DMS153 treated with DMSO at 0.1 percent for 48 hours (cell line): ENCODE data around the gene MAD1L1.
"Not testable (repeated sequence)": the region's sequence is repeated elsewhere in the genome, so short reads cannot be mapped to it uniquely, and the experiment has no call there.

Source experiments
- DNase-seq: peaks from one replicate; lab custom pipeline; 2025; ENCODE audit not compliant: unreplicated experiment; lab: John Stamatoyannopoulos, UW

MAD1L1 gene

DNA sequence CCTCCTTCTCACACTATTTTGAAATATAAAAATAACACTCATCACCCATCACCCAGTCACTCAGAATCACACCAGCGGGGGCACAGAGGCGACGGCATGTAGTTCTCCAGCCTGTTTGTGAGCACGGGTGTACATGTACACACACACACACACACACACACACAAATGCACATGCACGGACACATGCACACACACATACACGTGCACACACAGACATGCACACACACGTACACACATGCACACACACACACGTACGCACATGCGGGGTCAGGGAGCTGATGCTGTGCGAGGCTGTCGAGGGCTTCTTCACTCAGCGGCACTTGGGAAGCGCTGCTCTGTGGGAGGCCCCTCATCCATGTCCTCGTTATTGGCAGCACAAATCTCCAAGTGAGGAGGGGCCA is 383.8 kb downstream of the MAD1L1 start:
- no peak for DNase-seq

DNA sequence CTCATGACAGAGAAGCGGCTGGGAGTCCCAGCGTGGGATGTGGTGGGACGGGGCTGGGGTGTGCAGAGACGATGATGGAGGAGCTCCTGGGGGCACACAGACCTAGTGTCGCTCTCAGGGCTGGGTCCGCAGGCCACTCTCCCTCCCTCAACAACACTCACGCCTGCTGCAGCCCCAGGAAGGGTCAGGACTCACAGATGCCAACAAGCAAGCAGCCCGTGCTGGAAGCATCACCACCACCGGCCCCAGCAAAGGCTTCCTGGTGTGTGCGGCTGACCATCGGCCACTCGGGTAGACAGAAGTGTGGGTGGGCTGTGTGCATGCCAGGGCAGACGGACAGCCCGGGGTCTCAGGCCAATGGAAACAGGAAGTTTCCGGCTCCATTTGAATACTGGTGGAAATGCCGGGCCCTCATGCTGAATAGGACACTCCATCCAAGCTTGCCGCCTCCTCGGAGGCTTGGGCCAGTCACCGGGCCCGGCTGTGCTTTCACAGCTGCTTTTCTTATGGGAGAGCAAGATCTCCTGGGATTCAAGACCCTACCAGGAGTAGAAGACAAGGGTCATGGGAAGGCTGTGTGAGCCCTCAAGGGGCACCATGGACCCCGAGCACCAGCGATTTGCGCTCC is 384.6 kb downstream of the MAD1L1 start:
- no peak for DNase-seq

DNA sequence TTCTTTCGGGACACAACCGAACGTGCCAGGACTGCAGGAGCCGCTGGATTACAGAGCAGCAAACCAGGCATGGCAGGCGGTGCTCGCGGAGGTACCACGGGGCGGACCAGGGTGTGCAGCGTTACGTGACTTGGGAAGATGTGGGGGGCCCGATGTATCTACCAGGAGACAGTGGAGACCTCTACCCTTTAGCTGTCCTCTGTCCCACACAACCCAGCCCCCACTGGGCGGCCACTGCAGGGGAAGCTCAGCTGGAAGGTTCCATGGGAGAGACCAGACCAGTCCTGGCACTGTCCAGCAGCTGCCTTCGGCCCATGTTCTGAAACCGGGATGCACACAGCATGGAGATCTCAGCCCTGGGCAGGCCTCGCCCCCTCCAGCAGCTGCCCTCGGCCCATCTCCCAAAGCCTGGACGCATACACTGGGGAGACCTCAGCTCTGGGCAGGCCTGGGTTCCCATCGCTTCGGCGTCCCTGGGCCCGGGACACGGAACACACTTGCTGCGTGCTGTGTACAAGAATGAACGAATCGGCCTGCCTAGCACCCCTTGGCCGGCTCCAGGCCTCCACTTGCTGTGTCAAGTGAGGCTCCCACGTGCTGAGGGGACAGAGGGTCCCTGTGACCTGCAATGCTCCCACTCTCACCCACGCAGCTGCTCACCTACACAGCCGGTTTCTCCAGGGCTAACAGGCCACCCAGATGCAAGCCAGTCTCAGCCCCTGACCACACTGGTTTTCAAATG is 385.3 kb downstream of the MAD1L1 start:
- no peak for DNase-seq

DNA sequence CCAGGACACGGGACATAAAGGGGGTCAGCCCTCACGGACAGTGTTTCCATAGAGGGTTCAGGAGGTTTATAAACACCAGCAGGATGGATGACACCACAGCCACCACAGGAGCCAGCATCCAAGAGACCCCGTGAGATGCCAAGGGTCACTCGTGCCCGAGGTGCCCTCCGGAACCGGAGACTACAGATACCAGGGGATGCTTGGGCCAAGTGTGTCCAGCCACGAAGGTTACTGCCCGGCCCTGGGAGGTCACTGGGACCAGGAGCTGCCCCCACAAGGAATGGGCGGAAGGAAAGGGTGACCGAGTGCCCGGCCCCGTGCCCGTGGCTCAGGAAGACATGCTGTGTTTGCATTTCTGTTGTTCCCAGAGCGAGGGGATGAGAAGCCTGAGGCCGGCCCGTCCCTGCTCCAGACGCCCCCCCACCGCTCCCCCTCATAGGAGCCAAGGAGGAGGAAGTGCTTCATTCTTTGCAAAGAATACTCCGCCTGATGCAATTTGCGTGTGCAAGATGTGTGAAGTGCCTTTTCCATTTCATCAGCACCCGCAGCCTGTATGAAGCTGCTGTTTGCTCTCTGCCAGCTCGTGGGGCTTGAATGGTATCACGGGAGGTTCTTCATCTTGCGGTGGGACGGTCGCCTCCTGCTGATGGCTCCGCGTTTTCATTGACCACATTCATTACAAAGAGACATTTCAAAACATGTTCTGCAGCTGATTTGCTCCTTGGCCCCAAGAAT is 386.2 kb downstream of the MAD1L1 start:
- no peak for DNase-seq

DNA sequence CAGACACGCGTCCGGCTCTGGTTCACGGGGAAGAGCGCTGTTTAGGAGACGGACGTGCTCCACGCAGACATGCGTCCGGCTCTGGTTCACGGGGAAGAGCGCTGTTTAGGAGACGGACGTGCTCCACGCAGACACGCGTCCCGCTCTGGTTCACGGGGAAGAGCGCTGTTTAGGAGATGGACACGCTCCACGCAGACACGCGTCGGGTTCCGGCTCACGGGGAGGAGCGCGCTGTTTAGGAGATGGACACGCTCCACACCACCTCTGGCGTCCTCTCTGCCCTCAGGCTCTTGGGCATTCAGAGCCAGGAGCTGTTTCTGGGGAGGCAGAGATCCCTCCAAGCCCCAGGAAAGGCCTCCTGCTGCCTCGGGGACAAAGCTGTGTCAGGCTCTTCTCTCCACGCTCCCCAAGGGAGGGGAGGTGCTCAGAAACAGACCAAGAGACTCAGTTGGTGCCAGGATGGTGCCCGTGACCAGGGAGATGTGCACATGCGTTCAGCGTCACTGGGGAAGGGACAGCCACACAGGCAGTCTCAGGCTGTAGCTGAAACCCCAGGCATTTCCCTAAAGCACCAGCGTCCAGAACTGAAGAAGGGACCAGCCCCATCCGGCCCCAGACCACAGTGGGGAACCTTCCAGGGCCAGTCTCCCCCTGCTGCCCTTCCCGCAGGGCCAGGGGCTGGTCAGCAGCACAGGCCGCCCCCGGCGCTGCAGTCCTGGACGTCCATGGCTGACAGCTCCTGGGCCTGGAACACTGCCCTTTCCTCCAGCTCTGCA is 387.0 kb downstream of the MAD1L1 start:
- no peak for DNase-seq

DNA sequence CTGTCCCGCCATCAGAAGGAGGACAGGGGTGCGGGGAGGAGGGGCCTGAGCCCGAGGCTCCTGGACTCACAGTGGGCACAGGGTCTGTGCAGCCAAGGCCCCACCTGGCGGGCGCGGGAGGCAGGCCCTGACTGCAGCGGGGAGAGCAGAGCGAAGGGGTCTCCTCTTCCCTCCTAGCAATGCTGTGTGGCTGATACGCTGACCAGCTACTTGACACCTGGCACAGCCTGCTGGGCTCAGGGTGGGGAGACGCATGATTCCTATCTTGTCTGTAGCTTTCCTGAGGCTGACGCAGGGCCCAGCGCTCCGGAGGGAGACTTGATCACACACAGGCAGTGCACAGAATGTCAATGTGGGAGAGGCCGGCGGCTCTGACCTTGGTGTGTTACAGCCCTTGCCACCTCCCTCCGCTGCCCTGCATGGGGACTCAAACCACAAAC is 387.8 kb downstream of the MAD1L1 start:
- no peak for DNase-seq

DNA sequence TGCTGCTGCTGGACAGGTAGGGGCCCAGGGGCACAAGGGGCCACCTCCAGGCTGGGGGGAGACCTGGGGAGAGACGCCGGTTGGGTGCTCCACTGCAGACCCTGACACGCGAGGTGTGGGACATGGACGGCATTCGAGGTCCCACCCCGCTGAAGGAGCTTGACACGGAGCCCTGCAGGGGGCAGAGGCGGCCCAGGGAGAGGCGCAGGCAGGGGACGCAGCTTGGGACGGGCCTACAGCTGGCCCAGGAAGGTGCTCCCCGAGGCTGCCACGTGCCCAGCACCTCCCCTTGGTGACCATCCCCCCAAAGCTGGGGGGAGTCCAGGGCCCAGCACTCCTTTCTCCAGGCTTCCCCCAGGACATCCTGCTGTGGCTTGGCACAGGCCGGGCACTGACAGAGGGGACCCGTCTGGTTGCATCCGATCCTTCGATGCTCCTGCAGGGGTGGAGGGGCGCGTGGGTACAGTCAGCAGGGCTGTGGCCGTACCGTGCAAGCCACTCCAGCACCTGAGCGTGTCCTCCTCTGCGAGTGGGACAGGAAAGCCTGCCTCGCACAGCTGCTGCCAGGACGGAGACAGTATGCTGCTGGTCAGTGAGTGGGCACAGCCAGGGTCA is 388.3 kb downstream of the MAD1L1 start:
- no peak for DNase-seq

DNA sequence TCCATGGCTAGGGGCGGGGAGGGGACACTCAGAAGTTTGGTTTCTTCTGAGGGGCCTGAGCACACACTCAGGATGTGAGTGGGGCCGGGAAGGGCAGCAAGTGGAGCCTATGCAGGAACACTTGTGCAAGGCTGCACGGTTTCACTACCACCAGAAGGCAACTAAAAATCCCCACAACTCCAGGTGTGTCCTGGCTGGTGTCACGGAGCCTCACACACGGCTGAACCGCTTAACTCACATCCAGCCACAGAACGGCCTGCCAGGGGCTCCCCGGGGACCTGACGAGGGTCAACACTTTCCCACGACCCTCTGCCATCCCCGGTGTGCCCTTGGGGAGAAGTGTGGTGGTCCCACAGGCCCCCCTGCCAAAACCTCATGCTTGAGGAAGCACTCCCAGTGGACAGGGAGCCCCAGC is 388.8 kb downstream of the MAD1L1 start:
- DNase-seq = no peak

DNA sequence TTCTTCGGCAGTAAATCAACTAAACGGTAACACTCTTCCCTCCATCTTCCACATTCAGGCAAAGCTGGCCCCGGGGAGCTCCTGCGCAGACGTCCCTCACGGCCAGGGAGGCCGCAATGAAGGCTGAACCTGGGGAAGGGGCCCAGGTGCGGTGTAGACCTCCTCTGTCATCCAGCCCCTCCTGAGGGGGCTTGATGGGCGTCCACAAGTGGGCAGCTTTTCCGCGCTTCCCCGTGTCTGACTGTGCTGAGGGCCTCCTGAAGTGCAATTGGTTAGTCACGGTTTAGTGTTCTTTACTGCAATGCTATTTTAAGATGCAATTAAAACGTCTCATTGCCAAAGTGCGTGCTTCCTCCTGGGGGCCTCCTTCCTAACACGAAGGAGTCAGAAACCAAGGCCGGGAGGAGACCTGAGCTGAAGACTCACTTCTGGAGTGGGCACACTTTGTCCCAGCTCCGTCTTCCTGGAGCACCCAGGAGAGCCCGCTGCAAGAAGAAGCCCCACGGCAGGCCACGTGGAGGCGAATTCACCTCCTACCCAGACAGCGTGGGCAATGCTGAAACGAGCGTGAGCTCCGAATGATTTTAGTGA is 389.4 kb downstream of the MAD1L1 start:
- DNase-seq = no peak

DNA sequence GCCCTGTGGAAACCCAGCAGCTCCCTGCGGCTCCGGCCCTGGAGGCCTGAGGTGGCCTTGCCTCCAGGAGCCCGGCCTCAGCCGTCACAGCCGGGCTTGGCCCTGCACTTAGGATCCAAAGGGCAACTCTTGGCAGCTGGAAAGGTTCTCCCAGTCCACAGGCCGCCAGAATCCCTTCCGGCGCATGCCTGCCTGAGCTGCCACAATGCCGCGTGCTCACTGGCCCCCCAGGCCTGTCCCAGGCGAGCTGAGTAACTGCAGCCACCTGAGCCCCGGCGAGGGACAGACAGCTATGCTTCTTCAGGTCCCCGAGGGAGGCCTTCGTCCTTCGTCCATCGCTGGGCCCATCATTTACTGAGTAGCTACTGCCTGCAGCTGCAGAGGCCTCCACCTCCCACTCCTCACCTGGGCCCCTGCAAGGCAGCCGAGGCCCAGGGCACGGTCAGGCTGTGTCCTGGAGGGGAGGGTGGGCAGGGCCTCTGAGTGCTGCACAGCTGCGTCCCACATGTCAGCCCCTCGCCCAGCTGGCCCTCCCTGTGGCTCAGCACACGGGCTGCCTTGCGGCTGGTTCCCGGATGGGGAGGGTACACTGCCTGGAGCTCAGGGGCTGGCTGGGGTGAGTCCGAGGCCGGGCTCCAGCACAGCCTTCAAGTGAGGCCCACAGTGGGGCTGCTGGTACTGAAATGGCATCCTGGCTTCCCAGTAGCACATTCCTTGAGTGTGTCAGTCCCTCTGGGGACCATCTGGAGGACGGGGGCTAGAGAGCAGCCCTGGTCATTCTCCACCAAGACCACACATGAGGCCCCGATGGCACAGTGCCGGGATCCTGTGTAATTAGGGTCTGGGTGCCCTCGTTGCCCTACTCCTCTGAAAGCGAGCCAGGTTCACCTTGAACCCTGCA is 390.2 kb downstream of the MAD1L1 start:
- DNase-seq = no peak

DNA sequence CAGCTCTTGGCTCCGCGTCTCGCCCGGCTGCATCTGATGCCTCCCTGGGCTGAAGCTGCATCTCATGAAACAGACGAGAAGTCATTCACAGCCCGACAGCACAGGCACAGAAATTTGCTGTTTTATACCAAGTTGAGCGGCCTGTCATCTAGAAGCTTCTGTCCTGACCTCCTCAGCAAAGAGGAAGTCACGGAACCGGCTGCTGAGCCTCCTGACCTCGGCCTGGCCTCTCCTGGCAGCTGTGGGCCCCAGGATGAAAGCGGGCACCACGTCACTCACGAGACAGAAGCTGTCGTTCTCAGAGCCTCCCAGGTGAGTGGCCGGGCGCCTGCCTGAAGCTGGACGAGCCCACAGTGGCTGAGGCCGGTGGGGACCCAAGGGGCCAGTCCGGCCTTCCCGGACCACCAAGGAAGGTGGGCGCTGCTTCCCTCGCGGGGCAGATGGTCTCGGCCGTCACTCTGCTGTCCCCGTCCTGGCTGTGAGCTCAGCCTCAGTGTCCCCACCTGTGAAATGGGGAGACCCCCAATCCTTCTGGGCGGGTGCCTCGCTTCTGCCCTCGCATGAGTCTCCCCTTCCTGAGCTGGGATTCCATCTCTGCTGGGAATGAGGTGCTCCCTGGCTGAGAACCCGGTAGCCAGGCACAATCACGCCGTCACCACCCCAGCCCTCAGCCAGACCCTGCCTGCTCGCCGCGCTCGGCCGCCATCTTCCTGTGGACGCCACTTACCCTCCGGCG is 391.3 kb downstream of the MAD1L1 start:
- DNase-seq = not testable (repeated sequence)

DNA sequence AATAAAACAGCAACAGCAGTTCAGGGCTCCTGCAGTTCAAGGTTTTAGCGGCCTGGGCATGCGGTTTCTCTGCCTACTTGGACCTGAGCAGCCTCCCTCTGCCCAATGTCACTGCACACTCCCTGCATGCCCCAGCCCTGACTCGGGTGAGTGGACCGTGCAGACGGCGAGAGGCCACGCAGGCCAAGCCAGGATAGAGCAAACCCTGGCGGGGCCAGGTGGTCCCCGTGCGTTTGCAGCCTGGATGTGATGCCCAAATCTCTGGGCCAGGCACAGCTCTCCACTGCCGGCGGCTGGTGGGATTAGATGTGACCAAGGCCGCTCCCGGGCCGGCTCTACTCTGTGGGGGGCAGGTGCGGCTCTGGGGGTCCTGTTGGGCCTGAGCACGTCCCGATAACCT is 392.0 kb downstream of the MAD1L1 start:
- not testable (repeated sequence) for DNase-seq

DNA sequence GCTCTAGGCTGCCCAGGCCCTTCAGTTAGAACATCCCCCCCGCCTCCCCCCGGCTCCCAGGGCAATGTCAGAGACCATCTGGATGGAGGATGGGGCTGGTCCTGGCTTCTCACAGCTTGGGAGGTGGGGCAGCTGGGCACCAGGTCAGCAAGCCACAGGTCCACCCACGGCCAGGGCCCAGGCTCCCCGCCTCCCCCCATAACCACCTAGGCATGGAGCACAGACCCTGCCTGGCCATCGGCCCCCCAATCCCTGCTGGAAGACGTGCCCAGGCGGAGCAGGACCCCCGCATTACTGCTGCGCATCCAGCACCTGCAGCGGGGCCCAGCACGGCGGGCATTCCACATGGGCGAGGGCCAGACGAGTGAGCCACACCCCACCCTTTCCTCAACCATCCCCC is 393.0 kb downstream of the MAD1L1 start:
- DNase-seq = no peak

DNA sequence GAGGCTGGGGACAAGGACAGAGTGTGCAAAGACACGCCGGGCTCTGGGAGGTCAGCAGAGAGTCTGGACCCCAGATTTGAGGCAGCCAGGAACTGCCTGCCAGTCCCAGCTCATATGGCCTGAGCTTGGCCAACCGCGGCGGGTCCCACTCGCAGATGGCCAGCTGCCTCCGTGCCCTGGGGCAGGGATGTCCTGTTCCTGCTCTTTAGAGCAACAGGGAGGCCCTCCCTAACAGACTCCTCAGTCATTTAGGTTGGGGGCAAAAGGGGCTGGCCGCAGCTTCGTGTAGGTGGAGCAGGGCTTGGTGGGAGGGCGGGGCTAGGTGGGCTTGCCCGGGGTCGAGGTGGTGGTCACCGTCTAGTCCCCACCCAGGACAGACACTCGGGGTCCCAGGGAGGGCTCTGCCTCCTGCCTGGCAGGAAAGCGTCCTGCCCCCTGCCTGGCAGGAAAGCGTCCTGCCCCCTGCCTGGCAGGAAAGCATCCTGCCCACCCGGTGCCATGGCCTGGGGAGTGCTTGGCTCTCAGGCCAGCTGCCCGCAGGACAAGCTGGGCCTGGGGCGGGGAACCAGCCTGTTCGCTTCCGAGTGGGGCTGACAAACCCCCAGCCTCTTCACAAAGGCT is 393.7 kb downstream of the MAD1L1 start:
- not testable (repeated sequence) for DNase-seq

DNA sequence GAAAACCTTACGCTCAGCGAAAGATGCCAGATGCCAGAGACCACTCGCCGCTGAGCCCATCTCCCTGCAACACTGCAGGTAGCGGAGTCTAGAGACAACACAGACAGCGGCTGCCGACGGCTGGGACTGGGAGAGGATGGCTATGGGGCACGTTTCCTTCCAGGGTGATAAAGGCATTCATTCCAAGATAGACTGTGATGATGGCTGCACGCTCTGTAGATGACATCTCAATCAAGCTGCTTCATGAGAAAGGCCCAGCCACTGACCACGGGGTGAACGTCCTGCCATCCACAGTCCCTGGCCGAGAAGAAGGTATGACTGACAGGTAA is 394.2 kb downstream of the MAD1L1 start:
- not testable (repeated sequence) for DNase-seq

DNA sequence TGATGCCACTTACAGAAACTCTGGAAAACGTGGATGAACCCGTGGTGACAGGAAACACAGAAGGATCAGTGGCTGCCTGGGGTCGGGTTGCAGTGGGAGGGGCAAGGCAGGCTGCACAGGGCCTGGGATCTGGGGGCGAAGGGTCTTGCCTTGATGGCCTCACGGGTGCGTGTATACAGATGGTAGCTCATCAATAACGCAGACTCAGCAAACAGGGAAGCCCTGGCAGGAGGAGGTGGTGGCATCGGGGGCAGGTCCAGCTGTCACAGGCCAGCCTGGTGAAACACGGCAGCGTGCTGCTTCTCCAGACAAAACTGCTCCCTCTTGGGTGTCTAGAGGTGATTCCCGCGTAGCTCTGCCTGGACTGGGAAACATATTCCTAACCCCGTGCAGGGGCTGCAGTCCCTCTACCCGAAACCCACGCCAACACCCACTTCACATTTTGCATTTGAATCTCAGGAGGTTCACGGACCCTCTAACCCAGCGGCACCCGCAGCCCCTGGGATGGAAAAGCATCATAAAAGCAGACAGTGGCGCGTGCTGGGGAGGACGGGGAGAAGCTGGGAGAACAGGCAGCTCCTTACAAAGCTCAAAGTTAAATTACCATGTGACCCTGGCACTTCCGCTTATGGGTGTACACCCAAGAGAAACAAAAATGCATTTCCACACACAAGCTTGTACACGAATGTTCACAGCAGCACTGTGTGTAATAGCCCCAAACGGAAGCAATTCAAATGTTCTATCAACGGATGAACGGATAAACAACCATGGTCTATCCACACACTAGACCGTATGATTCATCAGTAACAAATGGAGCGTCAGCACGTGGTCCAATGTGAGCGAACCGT is 394.8 kb downstream of the MAD1L1 start:
- not testable (repeated sequence) for DNase-seq

DNA sequence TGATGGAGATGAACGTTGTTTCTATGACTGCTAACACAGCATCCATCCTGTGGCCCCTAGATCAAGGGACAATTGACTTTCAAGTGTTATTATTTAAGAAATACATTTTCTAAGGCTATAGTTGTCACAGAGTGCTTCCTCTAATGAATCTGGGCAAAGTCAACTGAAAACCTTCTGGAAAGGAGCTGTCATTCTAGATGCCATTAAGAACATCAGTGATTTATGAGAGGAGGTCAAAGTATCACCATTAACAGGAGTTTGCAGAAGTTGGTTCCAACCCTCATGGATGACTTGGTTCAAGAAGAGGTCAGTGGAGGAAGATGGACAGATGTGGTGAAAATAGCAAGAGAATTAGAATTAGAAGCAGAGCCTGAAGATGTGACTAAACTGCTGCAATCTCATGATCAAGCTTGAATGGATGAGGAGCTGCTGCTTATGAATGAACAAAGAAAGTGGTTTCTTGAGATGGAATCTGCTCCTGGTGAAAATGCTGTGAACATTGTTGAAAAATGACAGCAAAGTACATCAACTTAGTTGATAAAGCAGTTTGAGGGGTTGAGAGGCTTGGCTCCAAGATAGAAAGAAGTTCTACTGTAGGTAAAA is 400.7 kb downstream of the MAD1L1 start:
- not testable (repeated sequence) for DNase-seq
